Measurements from ENCODE around the gene CYB5R4. TPM values are rescaled to one million over a fixed set of nuclear protein-coding genes. Genes with fewer than 3 reads are reported as not detected.

CYB5R4 gene
- polyA plus RNA-seq, 1 donor = 9.7 TPM

GRCh38 chr6:83860782-83861495 lies 1.4 kb downstream of the CYB5R4 start:
- H3K27me3 ChIP-seq (ENCODE audit: control insufficient read depth, insufficient read depth, low read length) = no peaks in the 10 kb centered on the region
- no peaks in the 10 kb centered on the region for H3K4me1 ChIP-seq (ENCODE audit: control insufficient read depth, insufficient read depth, low read length)
- no peak for DNase-seq
- peaks cover 10% of the 10 kb centered on the region for H3K36me3 ChIP-seq (ENCODE audit: control insufficient read depth, insufficient read depth, low read length)
- no peaks in the 10 kb centered on the region for H3K9me3 ChIP-seq (ENCODE audit: control insufficient read depth, low read depth, low read length)
- no peak overlapping the region for H3K27ac ChIP-seq (ENCODE audit: low read length)
- WGBS (ENCODE audit: insufficient coverage, low lambda C conversion rate) = 95% methylated on average over 3 of the region's 8 CpGs
- no peak overlapping the region for H3K4me3 ChIP-seq (ENCODE audit: low read length)

DNA sequence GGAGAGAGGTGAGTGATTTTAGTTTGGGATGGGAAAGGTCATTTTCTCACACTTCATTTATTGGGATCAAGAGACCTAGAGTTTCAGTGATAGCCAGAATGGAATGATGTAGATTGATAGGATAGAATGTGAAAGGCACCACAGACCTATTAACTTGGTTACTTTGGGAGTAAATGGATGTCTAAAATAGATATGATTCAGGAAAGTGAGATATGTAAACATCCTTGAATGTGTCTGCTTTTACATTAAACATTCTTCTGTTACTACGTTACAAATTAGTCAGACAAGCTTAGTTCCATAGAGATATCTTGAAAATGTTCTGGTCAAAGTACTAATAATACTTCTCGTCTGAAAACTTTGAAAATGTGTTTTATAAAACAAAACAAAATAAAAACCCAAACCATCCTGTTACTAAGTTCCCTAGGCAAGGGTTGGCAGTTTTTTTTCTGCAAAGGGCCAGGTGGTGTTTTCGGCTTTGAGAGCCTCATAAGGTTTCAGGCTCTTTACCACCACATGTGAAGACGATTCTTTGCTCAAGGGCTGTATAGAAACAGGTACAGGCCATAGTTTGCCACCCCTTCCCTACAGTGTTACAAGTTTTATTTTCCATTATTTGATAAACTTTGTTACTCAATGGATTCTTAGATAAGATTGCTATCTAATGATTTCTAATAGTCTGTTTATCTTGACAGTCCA lies 3.4 kb downstream of the CYB5R4 start:
- Histone ChIP-seq H3K9me3 (ENCODE audit: control insufficient read depth, low read depth, low read length) (peaks cover 4% of the 10 kb centered on the region), H3K4me1 (ENCODE audit: control insufficient read depth, insufficient read depth, low read length) (no peaks in the 10 kb centered on the region), H3K27me3 (ENCODE audit: control insufficient read depth, insufficient read depth, low read length) (no peaks in the 10 kb centered on the region), H3K27ac (ENCODE audit: low read length) (no peak overlapping the region), H3K4me3 (ENCODE audit: low read length) (no peak overlapping the region), H3K36me3 (ENCODE audit: control insufficient read depth, insufficient read depth, low read length) (peaks cover 19% of the 10 kb centered on the region)
- WGBS (ENCODE audit: insufficient coverage, low lambda C conversion rate) = 59% methylated on average over 2 of the region's 4 CpGs
- no peak for DNase-seq

DNA sequence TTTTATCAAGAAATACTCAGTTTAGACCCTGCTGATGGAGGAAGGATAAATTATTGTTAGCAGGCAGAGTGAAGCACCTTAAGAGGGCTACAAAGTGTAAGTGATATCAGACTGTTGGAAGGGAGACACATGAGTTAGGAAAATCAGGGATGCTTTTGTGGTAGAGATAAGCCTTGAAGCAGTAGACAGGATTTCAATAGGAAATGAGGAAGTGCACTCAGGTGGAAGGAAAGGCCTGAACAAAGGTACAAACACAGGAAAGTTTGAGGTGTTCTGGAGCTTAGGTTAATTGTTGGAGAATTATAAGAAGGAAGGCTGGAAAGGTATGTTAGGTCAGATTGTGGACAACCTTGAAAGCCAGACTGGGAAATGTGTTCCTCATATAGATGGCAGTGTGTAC lies 7.6 kb downstream of the CYB5R4 start:
- H3K9me3 ChIP-seq (ENCODE audit: control insufficient read depth, low read depth, low read length) = peaks cover 6% of the 10 kb centered on the region
- no peaks in the 10 kb centered on the region for H3K27me3 ChIP-seq (ENCODE audit: control insufficient read depth, insufficient read depth, low read length)
- H3K4me1 ChIP-seq (ENCODE audit: control insufficient read depth, insufficient read depth, low read length) = no peaks in the 10 kb centered on the region
- H3K36me3 ChIP-seq (ENCODE audit: control insufficient read depth, insufficient read depth, low read length) = peaks cover 22% of the 10 kb centered on the region
- no peak for DNase-seq
- no peak overlapping the region for H3K27ac ChIP-seq (ENCODE audit: low read length)
- no peak overlapping the region for H3K4me3 ChIP-seq (ENCODE audit: low read length)

DNA sequence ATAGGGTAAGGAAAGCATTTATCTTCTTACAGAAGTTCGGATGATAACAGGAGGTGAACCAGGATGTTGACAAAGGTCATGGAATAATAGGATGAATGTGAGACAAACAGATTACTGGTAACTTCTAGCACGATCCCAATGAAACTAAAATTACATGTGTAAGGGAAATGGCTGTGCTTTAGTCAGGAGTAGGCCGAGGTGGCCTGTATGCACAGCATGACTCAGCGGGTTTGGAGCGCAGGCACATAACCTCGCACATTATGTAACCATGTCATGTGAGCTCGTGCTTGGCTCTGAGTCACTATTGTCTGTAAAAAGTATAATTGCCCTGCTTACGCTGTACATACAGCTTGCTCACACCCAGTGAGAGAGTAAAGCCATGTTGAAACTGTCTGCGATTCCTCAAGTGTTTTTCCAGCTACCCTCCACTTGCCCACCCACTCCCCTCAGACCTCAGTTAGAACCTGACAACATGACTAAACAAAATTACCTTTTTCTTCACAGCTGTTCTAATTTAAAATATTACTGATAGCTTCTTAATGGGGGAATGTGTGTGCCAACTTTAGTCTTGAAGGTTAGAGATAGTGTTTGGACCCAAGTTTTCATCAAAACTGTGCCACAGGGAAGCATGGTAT lies 8.2 kb downstream of the CYB5R4 start:
- 100% methylated on average over 1 of the region's 9 CpGs for WGBS (ENCODE audit: insufficient coverage, low lambda C conversion rate)
- DNase-seq = peak; percentile 4 to 17
- H3K27me3 ChIP-seq (ENCODE audit: control insufficient read depth, insufficient read depth, low read length) = no peaks in the 10 kb centered on the region
- H3K4me3 ChIP-seq (ENCODE audit: low read length) = no peak overlapping the region
- H3K9me3 ChIP-seq (ENCODE audit: control insufficient read depth, low read depth, low read length) = peaks cover 6% of the 10 kb centered on the region
- H3K36me3 ChIP-seq (ENCODE audit: control insufficient read depth, insufficient read depth, low read length) = peaks cover 22% of the 10 kb centered on the region
- no peak overlapping the region for H3K27ac ChIP-seq (ENCODE audit: low read length)
- no peaks in the 10 kb centered on the region for H3K4me1 ChIP-seq (ENCODE audit: control insufficient read depth, insufficient read depth, low read length)

DNA sequence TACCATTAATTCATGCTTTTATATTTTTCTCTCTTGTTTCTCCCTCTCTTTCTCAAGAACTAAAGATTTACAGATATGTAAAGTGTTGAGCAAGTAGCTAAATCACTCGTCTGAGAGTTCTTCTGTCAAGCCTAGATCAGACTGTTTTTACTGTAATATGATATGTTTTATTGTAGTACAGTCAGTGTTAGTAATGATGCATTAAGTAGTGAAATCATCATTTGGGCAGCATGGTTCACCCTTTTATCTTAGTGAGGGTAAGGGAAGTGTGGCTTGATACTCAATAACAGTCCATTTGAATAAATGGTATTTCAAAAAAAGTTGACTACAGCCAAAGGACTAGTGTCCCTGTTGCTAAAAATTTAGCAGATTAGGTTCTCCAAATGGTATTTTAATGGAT lies 9.2 kb downstream of the CYB5R4 start:
- H3K9me3 ChIP-seq (ENCODE audit: control insufficient read depth, low read depth, low read length) = peaks cover 6% of the 10 kb centered on the region
- H3K4me1 ChIP-seq (ENCODE audit: control insufficient read depth, insufficient read depth, low read length) = no peaks in the 10 kb centered on the region
- no peaks in the 10 kb centered on the region for H3K27me3 ChIP-seq (ENCODE audit: control insufficient read depth, insufficient read depth, low read length)
- WGBS (ENCODE audit: insufficient coverage, low lambda C conversion rate) = no CpG with 5 or more reads among the region's 1 CpG
- H3K36me3 ChIP-seq (ENCODE audit: control insufficient read depth, insufficient read depth, low read length) = peaks cover 22% of the 10 kb centered on the region
- no peak overlapping the region for H3K4me3 ChIP-seq (ENCODE audit: low read length)
- no peak overlapping the region for H3K27ac ChIP-seq (ENCODE audit: low read length)
- no peak for DNase-seq

DNA sequence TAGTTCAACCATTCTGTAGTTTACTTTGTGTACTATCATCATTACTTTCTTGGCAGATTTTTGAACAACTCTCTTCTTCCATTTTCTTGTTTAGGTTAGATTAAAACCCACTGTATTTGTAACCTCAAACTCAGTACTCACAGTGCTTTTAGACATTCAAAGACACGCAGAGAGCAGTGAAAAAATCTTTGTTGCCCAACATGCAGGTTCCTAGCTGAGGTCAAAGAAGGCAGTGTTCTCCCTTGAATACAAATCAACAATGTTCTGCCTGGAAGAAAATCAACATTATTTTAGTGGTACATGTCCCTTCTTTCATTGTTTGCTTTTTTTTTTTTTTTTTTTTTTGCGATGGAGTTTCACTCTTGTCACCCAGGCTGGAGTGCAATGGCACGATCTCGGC lies 11.2 kb downstream of the CYB5R4 start:
- Histone ChIP-seq H3K4me1 (ENCODE audit: control insufficient read depth, insufficient read depth, low read length) (no peaks in the 10 kb centered on the region), H3K27ac (ENCODE audit: low read length) (no peak overlapping the region), H3K27me3 (ENCODE audit: control insufficient read depth, insufficient read depth, low read length) (no peaks in the 10 kb centered on the region), H3K36me3 (ENCODE audit: control insufficient read depth, insufficient read depth, low read length) (peaks cover 15% of the 10 kb centered on the region), H3K4me3 (ENCODE audit: low read length) (no peak overlapping the region), H3K9me3 (ENCODE audit: control insufficient read depth, low read depth, low read length) (peaks cover 6% of the 10 kb centered on the region)
- WGBS (ENCODE audit: insufficient coverage, low lambda C conversion rate) = no CpG with 5 or more reads among the region's 4 CpGs
- DNase-seq = no peak

GRCh38 chr6:83872386-83873118 lies 13.1 kb downstream of the CYB5R4 start:
- Histone ChIP-seq H3K27me3 (ENCODE audit: control insufficient read depth, insufficient read depth, low read length) (no peaks in the 10 kb centered on the region), H3K4me3 (ENCODE audit: low read length) (no peak overlapping the region), H3K36me3 (ENCODE audit: control insufficient read depth, insufficient read depth, low read length) (peaks cover 6% of the 10 kb centered on the region), H3K27ac (ENCODE audit: low read length) (no peak overlapping the region), H3K4me1 (ENCODE audit: control insufficient read depth, insufficient read depth, low read length) (no peaks in the 10 kb centered on the region), H3K9me3 (ENCODE audit: control insufficient read depth, low read depth, low read length) (peaks cover 5% of the 10 kb centered on the region)
- 100% methylated on average over 1 of the region's 3 CpGs for WGBS (ENCODE audit: insufficient coverage, low lambda C conversion rate)
- no peak for DNase-seq

DNA sequence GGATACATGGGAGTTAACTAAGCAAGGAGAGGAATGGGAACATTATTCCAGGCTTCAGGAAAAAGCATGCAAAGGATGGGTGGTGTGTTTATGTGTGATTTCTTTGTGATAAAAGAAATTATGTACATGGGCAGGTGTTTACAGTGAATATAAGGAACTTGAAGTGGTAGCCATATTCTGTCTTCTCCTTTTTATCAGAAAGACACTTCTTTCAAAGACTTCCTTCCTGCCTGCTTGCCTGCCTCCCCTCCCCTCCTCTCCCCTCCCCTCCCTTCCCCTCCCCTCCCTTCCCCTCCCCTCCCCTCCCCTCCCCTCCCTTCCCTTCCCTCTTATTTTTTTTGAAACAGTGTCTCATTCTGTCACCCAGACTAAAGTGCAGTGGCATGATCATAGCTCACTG lies 14.4 kb downstream of the CYB5R4 start:
- Histone ChIP-seq H3K4me1 (ENCODE audit: control insufficient read depth, insufficient read depth, low read length) (peaks cover 2% of the 10 kb centered on the region), H3K36me3 (ENCODE audit: control insufficient read depth, insufficient read depth, low read length) (no peaks in the 10 kb centered on the region), H3K9me3 (ENCODE audit: control insufficient read depth, low read depth, low read length) (no peaks in the 10 kb centered on the region), H3K4me3 (ENCODE audit: low read length) (no peak overlapping the region), H3K27me3 (ENCODE audit: control insufficient read depth, insufficient read depth, low read length) (no peaks in the 10 kb centered on the region), H3K27ac (ENCODE audit: low read length) (no peak overlapping the region)
- DNase-seq = no peak

DNA sequence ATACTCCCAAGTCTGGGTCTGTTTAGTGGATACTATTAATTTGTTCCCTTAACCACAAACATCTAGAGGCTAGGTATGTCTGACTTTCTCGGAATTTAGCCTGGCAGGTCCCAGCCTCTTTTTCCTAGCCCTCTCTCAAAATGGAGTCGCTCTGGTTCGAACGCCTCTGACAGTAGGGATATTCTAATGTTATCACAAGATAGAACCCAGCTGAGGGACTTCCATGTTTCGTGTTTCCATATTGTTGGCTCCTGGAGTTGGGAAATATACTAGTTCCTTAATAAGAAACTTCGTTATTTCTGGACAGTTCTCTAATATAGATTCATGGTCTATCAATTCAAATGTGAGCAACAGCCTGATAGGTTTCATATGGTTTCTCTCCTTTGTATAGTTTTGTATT lies 16.4 kb downstream of the CYB5R4 start:
- H3K36me3 ChIP-seq (ENCODE audit: control insufficient read depth, insufficient read depth, low read length) = no peaks in the 10 kb centered on the region
- no peaks in the 10 kb centered on the region for H3K27me3 ChIP-seq (ENCODE audit: control insufficient read depth, insufficient read depth, low read length)
- WGBS (ENCODE audit: insufficient coverage, low lambda C conversion rate) = 100% methylated on average over 1 of the region's 6 CpGs
- H3K4me1 ChIP-seq (ENCODE audit: control insufficient read depth, insufficient read depth, low read length) = peaks cover 6% of the 10 kb centered on the region
- no peak for DNase-seq
- no peak overlapping the region for H3K4me3 ChIP-seq (ENCODE audit: low read length)
- H3K27ac ChIP-seq (ENCODE audit: low read length) = no peak overlapping the region
- H3K9me3 ChIP-seq (ENCODE audit: control insufficient read depth, low read depth, low read length) = no peaks in the 10 kb centered on the region

DNA sequence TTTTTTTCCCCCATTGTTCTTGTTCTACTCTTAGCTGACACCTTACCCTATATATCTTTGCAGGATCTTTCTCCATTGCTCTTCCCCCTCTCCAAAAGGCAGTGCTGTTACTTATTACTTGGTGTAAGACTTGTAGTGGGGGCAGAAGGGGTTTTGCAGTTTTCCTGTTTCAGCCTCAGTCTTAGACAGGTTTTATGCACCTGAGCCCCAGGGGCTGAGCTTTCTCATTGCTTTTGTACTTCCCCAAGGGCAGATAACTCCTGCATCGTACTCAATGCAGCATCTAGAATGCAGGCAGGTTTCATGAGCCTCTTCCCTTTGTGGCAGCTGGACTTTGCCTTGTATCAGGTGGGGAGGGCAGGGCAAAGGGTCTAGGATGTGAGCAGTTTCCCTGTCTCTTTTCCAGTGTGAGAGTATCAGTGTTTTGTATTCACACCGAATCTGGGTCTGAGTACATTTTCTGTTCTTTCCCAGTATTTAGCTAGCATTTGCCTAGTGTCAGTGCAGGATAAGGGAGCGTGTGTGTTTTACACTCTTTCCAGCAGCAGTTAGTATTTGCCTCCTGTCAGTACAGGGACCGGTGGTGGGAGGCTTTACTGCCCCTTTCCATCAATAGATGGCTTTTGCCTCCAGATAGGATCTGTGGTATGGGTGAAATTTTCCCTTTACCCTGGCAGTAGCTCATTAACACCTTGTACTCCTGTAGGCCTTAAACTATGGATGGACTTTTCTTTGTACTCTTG lies 19.6 kb downstream of the CYB5R4 start:
- Histone ChIP-seq H3K9me3 (ENCODE audit: control insufficient read depth, low read depth, low read length) (no peaks in the 10 kb centered on the region), H3K27ac (ENCODE audit: low read length) (no peak overlapping the region), H3K4me1 (ENCODE audit: control insufficient read depth, insufficient read depth, low read length) (peaks cover 6% of the 10 kb centered on the region), H3K36me3 (ENCODE audit: control insufficient read depth, insufficient read depth, low read length) (no peaks in the 10 kb centered on the region), H3K27me3 (ENCODE audit: control insufficient read depth, insufficient read depth, low read length) (no peaks in the 10 kb centered on the region), H3K4me3 (ENCODE audit: low read length) (no peak overlapping the region)
- DNase-seq = peak; percentile 20 to 55
- 40% methylated on average over 1 of the region's 4 CpGs for WGBS (ENCODE audit: insufficient coverage, low lambda C conversion rate)
